Ovary (tissue), 3 donors: ENCODE measurements around the gene FAM120B.

Experiments
- EP300 ChIP-seq: sonication (generic); formaldehyde crosslinking; IDR thresholded peaks from one replicate; pipeline ENCODE4 v1.6.1; 2017; ENCODE audit warnings: antibody characterized with exemption
- POLR2A ChIP-seq: fragments of 450-650 bp; IDR thresholded peaks from one replicate; pipeline ENCODE4 v1.6.1; 2017; ENCODE audit warnings: antibody characterized with exemption, mild to moderate bottlenecking, moderate library complexity
- TF ChIP-seq, protein P1 (sequence below), 3 donors: fragments of 450-650 bp in 2 of 3; fragments of 200-600 bp in 1 of 3; IDR thresholded peaks; one replicate each; pipeline versions ENCODE4 v1.5.1 to v1.8.0; 2016 to 2022; ENCODE audit warnings: antibody characterized with exemption in 3 of 3, mild to moderate bottlenecking in 1 of 3
- donor health status: DM: no; HTN: no; CAD: no.

DNA sequence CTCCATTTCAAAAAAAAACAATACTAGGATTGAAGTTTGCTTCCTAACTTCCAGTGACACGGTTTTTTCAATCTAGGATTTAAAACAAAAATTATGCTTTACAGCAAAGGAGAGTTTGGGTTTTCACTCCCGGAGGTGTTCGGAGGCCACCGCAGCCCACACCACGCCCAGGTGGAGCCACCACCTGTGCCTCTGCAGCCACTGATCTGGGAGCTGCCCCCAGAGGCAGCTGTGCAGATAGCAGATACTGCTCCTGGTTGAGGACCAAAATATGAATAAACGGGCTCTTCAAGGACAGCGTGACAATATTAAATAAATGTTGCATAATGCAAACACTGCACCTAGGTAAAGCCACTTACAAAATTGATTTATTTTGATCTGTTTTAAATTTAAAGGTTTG lies 45.9 kb upstream of the FAM120B start:
- TF ChIP-seq, protein P1, sequence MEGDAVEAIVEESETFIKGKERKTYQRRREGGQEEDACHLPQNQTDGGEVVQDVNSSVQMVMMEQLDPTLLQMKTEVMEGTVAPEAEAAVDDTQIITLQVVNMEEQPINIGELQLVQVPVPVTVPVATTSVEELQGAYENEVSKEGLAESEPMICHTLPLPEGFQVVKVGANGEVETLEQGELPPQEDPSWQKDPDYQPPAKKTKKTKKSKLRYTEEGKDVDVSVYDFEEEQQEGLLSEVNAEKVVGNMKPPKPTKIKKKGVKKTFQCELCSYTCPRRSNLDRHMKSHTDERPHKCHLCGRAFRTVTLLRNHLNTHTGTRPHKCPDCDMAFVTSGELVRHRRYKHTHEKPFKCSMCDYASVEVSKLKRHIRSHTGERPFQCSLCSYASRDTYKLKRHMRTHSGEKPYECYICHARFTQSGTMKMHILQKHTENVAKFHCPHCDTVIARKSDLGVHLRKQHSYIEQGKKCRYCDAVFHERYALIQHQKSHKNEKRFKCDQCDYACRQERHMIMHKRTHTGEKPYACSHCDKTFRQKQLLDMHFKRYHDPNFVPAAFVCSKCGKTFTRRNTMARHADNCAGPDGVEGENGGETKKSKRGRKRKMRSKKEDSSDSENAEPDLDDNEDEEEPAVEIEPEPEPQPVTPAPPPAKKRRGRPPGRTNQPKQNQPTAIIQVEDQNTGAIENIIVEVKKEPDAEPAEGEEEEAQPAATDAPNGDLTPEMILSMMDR (IDR thresholded peaks at IDR 0.05), result no peak
- TF ChIP-seq POLR2A (no peak), EP300 (no peak)
